Hepatocyte (in vitro differentiated cells): ENCODE measurements around the gene SCNM1. TPM values are rescaled to one million over a fixed set of nuclear protein-coding genes. Genes with fewer than 3 reads are reported as not detected.

Source experiments
- DNase-seq: peaks from one replicate; pipeline ENCODE4 v3.0.0-alpha.2; 2016; ENCODE audit warnings: low spot score
- H2AFZ ChIP-seq: fragments of 200-600 bp; sonication (generic); 2 replicates; pipeline ENCODE4 v1.6.0; 2016; ENCODE audit warnings: antibody characterized with exemption, mild to moderate bottlenecking
- H3K27ac ChIP-seq: fragments of 200-600 bp; sonication (generic); 2 replicates; pipeline ENCODE4 v1.5.1; 2016; ENCODE audit warnings: mild to moderate bottlenecking
- H3K27me3 ChIP-seq: fragments of 200-600 bp; sonication (generic); 2 replicates; pipeline ENCODE4 v1.6.1; 2016
- H3K36me3 ChIP-seq: fragments of 200-600 bp; sonication (generic); replicated peaks from 2 replicates; pipeline ENCODE4 v1.5.1; 2016; ENCODE audit warnings: low read depth; ENCODE audit not compliant: insufficient read depth
- H3K4me1 ChIP-seq: fragments of 200-600 bp; sonication (generic); 2 replicates; pipeline ENCODE4 v1.5.1; 2016; ENCODE audit warnings: mild to moderate bottlenecking, moderate library complexity; ENCODE audit not compliant: insufficient read depth
- H3K4me2 ChIP-seq: fragments of 200-600 bp; sonication (generic); 2 replicates; pipeline ENCODE4 v1.6.0; 2016
- H3K4me3 ChIP-seq: fragments of 200-600 bp; sonication (generic); 2 replicates; pipeline ENCODE4 v1.5.1; 2016; ENCODE audit warnings: mild to moderate bottlenecking
- H3K79me2 ChIP-seq: fragments of 200-600 bp; sonication (generic); 2 replicates; pipeline ENCODE4 v1.6.0; 2017; ENCODE audit warnings: mild to moderate bottlenecking
- H3K9me2 ChIP-seq: fragments of 200-600 bp; sonication (generic); replicated peaks from 2 replicates; pipeline ENCODE4 v1.6.0; 2017; ENCODE audit warnings: mild to moderate bottlenecking; ENCODE audit not compliant: insufficient read depth
- H3K9me3 ChIP-seq: fragments of 200-600 bp; sonication (generic); 2 replicates; pipeline ENCODE4 v1.5.1; 2016; ENCODE audit warnings: low read depth, mild to moderate bottlenecking
- H4K20me1 ChIP-seq: fragments of 200-600 bp; sonication (generic); 2 replicates; pipeline ENCODE4 v1.6.0; 2016; ENCODE audit warnings: mild to moderate bottlenecking; ENCODE audit not compliant: insufficient read depth, poor library complexity, severe bottlenecking
- CTCF ChIP-seq: fragments of 200-600 bp; sonication (generic); IDR thresholded peaks from 2 replicates; pipeline ENCODE4 v1.5.1; 2016; ENCODE audit warnings: antibody characterized with exemption, mild to moderate bottlenecking; ENCODE audit not compliant: poor library complexity
- EZH2 ChIP-seq: fragments of 200-600 bp; sonication (generic); IDR thresholded peaks from 2 replicates; pipeline ENCODE4 v1.6.1; 2016; ENCODE audit warnings: antibody characterized with exemption, mild to moderate bottlenecking, borderline replicate concordance
- EZH2phosphoT487 ChIP-seq: fragments of 200-600 bp; sonication (generic); IDR thresholded peaks from one replicate; pipeline ENCODE4 v1.6.1; 2018; ENCODE audit warnings: antibody characterized with exemption, mild to moderate bottlenecking, low read depth, moderate library complexity; ENCODE audit not compliant: unreplicated experiment, severe bottlenecking
- WGBS: methylation state at CpG from one replicate; pipeline ENCODE4 v1.1.6; 2016; ENCODE audit warnings: low lambda C conversion rate; ENCODE audit errors: missing lambda C conversion rate; 5-methylcytosine and 5-hydroxymethylcytosine counted together
- polyA plus RNA-seq: library from polyadenylated mRNA; unstranded; fragments of >200 nt; fragmentation: Nextera tagmentation; extraction: Ambion mirVana; gene quantifications from 2 replicates; pipeline ENCODE4 v1.2.1, GENCODE V29; 2016
- total RNA-seq: library from RNA; depleted of rRNA; stranded (reverse); fragments of >200 nt; gene quantifications from 2 replicates; pipeline ENCODE4 v1.2.3, GENCODE V29; 2014

The SCNM1 gene
- total and polyA plus RNA-seq, 2 experiments from 2014 or later = 21.5 to 55.4 TPM

- Histone ChIP-seq H4K20me1 (no peaks in the 10 kb centered on the region), H3K9me2 (no peaks in the 10 kb centered on the region), H2AFZ (peak overlapping the region; percentile 50), H3K79me2 (peaks cover 7% of the 10 kb centered on the region), H3K4me1 (peaks cover 20% of the 10 kb centered on the region), H3K4me2 (peak overlapping the region; percentile 91), H3K36me3 (no peaks in the 10 kb centered on the region), H3K27me3 (peaks cover 3% of the 10 kb centered on the region), H3K4me3 (peak overlapping the region; percentile 58), H3K9me3 (no peaks in the 10 kb centered on the region), H3K27ac (peak overlapping the region; percentile 91)
- WGBS = 18% methylated on average over 7 of the region's 7 CpGs
- peak; percentile 31 for DNase-seq
- no peak for TF ChIP-seq EZH2
- no peak for TF ChIP-seq CTCF
- no peak for TF ChIP-seq EZH2phosphoT487
Observed at GRCh38 chr1:151147132-151147503, 18.8 kb upstream of the SCNM1 start.

- H3K27me3 ChIP-seq = peaks cover 3% of the 10 kb centered on the region
- peak overlapping the region; percentile 50 for H2AFZ ChIP-seq
- TF ChIP-seq EZH2 = no peak
- no peak for TF ChIP-seq EZH2phosphoT487
- TF ChIP-seq CTCF = no peak
- no peaks in the 10 kb centered on the region for H3K9me3 ChIP-seq
- H3K4me2 ChIP-seq = peak overlapping the region; percentile 91
- peak; percentile 50 for DNase-seq
- no peaks in the 10 kb centered on the region for H3K36me3 ChIP-seq
- peak overlapping the region; percentile 91 for H3K27ac ChIP-seq
- H3K4me1 ChIP-seq = peaks cover 20% of the 10 kb centered on the region
- H3K79me2 ChIP-seq = peaks cover 7% of the 10 kb centered on the region
- no peaks in the 10 kb centered on the region for H4K20me1 ChIP-seq
- H3K9me2 ChIP-seq = no peaks in the 10 kb centered on the region
- H3K4me3 ChIP-seq = no peak overlapping the region
- WGBS = 73% methylated on average over 2 of the region's 2 CpGs
Observed at GRCh38 chr1:151147665-151148064, 18.3 kb upstream of the SCNM1 start.

- no peak within 1 kb of the TSS for H3K27ac ChIP-seq
Observed at GRCh38 chr1:151156515-151156819, 9.5 kb upstream of the SCNM1 start, which contains the start of gene TNFAIP8L2. TNFAIP8L2 (plus strand) TSS chr1:151156649; CDS start chr1:151158698, 2,049 bp downstream.

More at GRCh38 chr1:151156515-151156819, 9.5 kb upstream of the SCNM1 start, which contains the start of gene TNFAIP8L2:
- no peaks in the 10 kb centered on the region for H3K4me1 ChIP-seq
- no peaks in the 10 kb centered on the region for H3K36me3 ChIP-seq
- TF ChIP-seq EZH2 (no peak), EZH2phosphoT487 (no peak), CTCF (no peak)
- no peaks in the 10 kb centered on the region for H3K9me3 ChIP-seq
- H3K4me3 ChIP-seq = no peak within 1 kb of the TSS
- DNase-seq = no peak
- no peaks in the 10 kb centered on the region for H3K27me3 ChIP-seq
- 76% methylated on average over 4 of the region's 4 CpGs for WGBS
- no peaks in the 10 kb centered on the region for H3K79me2 ChIP-seq
- no peak within 1 kb of the TSS for H2AFZ ChIP-seq
- no peak within 1 kb of the TSS for H3K4me2 ChIP-seq
- H3K9me2 ChIP-seq = no peaks in the 10 kb centered on the region
- no peaks in the 10 kb centered on the region for H4K20me1 ChIP-seq
